H9 (cell line): ENCODE measurements around the gene KRTAP10-4. TPM values are rescaled to one million over a fixed set of nuclear protein-coding genes. Genes with fewer than 3 reads are reported as not detected.

Experiments
- DNase-seq: peaks from one replicate; pipeline ENCODE4 v3.0.0-alpha.2; 2017
- H2AFZ ChIP-seq: one replicate; pipeline ENCODE4 v1.6.1; 2013; ENCODE audit warnings: mild to moderate bottlenecking, low read length, control low read depth, moderate library complexity
- H2AK5ac ChIP-seq: 2 replicates; pipeline ENCODE4 v1.6.1; 2013; ENCODE audit warnings: low read length, control low read depth, mixed read lengths; ENCODE audit not compliant: insufficient read length
- H2BK120ac ChIP-seq: one replicate; pipeline ENCODE4 v1.6.1; 2013; ENCODE audit warnings: low read depth, mild to moderate bottlenecking, low read length, control low read depth, inconsistent platforms; ENCODE audit not compliant: poor library complexity, severe bottlenecking
- H2BK12ac ChIP-seq: 2 replicates; pipeline ENCODE4 v1.6.1; 2013; ENCODE audit warnings: low read length, control low read depth, mixed read lengths, low read depth; ENCODE audit not compliant: insufficient read length
- H2BK15ac ChIP-seq: 2 replicates; pipeline ENCODE4 v1.6.1; 2013; ENCODE audit warnings: low read depth, low read length, control low read depth
- H2BK20ac ChIP-seq: one replicate; pipeline ENCODE4 v1.6.1; 2013; ENCODE audit warnings: low read depth, mild to moderate bottlenecking, low read length, control low read depth, inconsistent platforms; ENCODE audit not compliant: poor library complexity, severe bottlenecking
- H2BK5ac ChIP-seq: 2 replicates; pipeline ENCODE4 v1.6.1; 2013; ENCODE audit warnings: low read length, control low read depth, mixed read lengths; ENCODE audit not compliant: insufficient read length
- H3K14ac ChIP-seq: 2 replicates; pipeline ENCODE4 v1.6.1; 2013; ENCODE audit warnings: low read length, control low read depth; ENCODE audit not compliant: insufficient read depth
- H3K18ac ChIP-seq: 2 replicates; pipeline ENCODE4 v1.6.1; 2013; ENCODE audit warnings: low read depth, mild to moderate bottlenecking, mixed read lengths, low read length, control low read depth; ENCODE audit not compliant: insufficient read length
- H3K23ac ChIP-seq: 2 replicates; pipeline ENCODE4 v1.6.1; 2013; ENCODE audit warnings: low read length, control low read depth, mixed read lengths, low read depth; ENCODE audit not compliant: insufficient read length
- H3K23me2 ChIP-seq: 2 replicates; pipeline ENCODE4 v1.6.1; 2013; ENCODE audit warnings: low read depth, mild to moderate bottlenecking, mixed read lengths, low read length, control low read depth; ENCODE audit not compliant: insufficient read length, poor library complexity, severe bottlenecking
- H3K27ac ChIP-seq: 2 replicates; pipeline ENCODE4 v1.5.1; 2013; ENCODE audit warnings: low read length, control low read depth, mixed read lengths, low read depth; ENCODE audit not compliant: insufficient read length
- H3K27me3 ChIP-seq: 2 replicates; pipeline ENCODE4 v1.6.1; 2013; ENCODE audit warnings: low read length, control low read depth, inconsistent platforms; ENCODE audit not compliant: insufficient read depth
- H3K4ac ChIP-seq: 2 replicates; pipeline ENCODE4 v1.6.1; 2013; ENCODE audit warnings: low read depth, mild to moderate bottlenecking, control low read depth, inconsistent platforms, low read length, moderate library complexity
- H3K4me1 ChIP-seq: 2 replicates; pipeline ENCODE4 v1.6.1; 2013; ENCODE audit warnings: low read length, control low read depth, inconsistent platforms; ENCODE audit not compliant: insufficient read depth
- H3K4me2 ChIP-seq: 2 replicates; pipeline ENCODE4 v1.6.1; 2013; ENCODE audit warnings: low read length, control low read depth, mixed read lengths; ENCODE audit not compliant: insufficient read length, insufficient read depth
- H3K56ac ChIP-seq: 2 replicates; pipeline ENCODE4 v1.6.1; 2013; ENCODE audit warnings: low read depth, mild to moderate bottlenecking, mixed read lengths, low read length, control low read depth; ENCODE audit not compliant: insufficient read length
- H3K79me1 ChIP-seq: 2 replicates; pipeline ENCODE4 v1.6.1; 2013; ENCODE audit warnings: low read depth, mild to moderate bottlenecking, moderate library complexity, low read length, control low read depth, inconsistent platforms; ENCODE audit not compliant: insufficient read depth, poor library complexity, severe bottlenecking
- H3K79me2 ChIP-seq: 2 replicates; pipeline ENCODE4 v1.6.1; 2013; ENCODE audit warnings: low read length, control low read depth, inconsistent platforms; ENCODE audit not compliant: insufficient read depth
- H3K9ac ChIP-seq: 2 replicates; pipeline ENCODE4 v1.6.1; 2013; ENCODE audit warnings: low read length, control low read depth, mixed read lengths; ENCODE audit not compliant: insufficient read length; ENCODE audit errors: extremely low read depth
- H3K9me3 ChIP-seq: one replicate; pipeline ENCODE4 v1.6.1; 2013; ENCODE audit warnings: low read depth, low read length, inconsistent platforms; ENCODE audit not compliant: control insufficient read depth
- H3T11ph ChIP-seq: one replicate; pipeline ENCODE4 v1.6.1; 2013; ENCODE audit warnings: mild to moderate bottlenecking, low read length, control low read depth, inconsistent platforms
- H4K20me1 ChIP-seq: one replicate; pipeline ENCODE4 v1.6.1; 2013; ENCODE audit not compliant: control insufficient read depth, insufficient read length, insufficient read depth
- H4K5ac ChIP-seq: 2 replicates; pipeline ENCODE4 v1.6.1; 2013; ENCODE audit warnings: low read depth, mild to moderate bottlenecking, mixed read lengths, low read length, control low read depth; ENCODE audit not compliant: insufficient read length
- H4K8ac ChIP-seq: replicated peaks from 2 replicates; pipeline ENCODE4 v1.6.1; 2013; ENCODE audit warnings: low read length, control low read depth, mixed read lengths, low read depth; ENCODE audit not compliant: insufficient read length
- H4K91ac ChIP-seq: 2 replicates; pipeline ENCODE4 v1.6.1; 2013; ENCODE audit warnings: low read depth, mild to moderate bottlenecking, moderate library complexity, mixed read lengths, low read length, control low read depth; ENCODE audit not compliant: insufficient read length
- H3K27ac Mint-ChIP-seq, 3 experiments: 2 replicates in 2 of 3; 3 replicates in 1 of 3; pipeline ENCODE4 v1.8.0; 2020 to 2021; ENCODE audit warnings: mixed read lengths in 3 of 3, mild to moderate bottlenecking in 1 of 3, moderate library complexity in 1 of 3
- H3K27me3 Mint-ChIP-seq: 2 replicates; pipeline ENCODE4 v1.8.0; 2021; ENCODE audit warnings: low read depth, mild to moderate bottlenecking, moderate library complexity, mixed read lengths
- H3K36me3 Mint-ChIP-seq, 3 experiments: 2 replicates in 2 of 3; 3 replicates in 1 of 3; pipeline ENCODE4 v1.8.0; 2020 to 2021; ENCODE audit warnings: low read depth in 3 of 3, mixed read lengths in 3 of 3; ENCODE audit not compliant: insufficient read depth in 1 of 3
- H3K4me1 Mint-ChIP-seq, 2 experiments: 2 replicates each; pipeline ENCODE4 v1.8.0; 2020; ENCODE audit warnings: mixed read lengths in 2 of 2
- H3K4me3 Mint-ChIP-seq, 2 experiments: 2 replicates in 1 of 2; 3 replicates in 1 of 2; pipeline ENCODE4 v1.8.0; 2020 to 2021; ENCODE audit warnings: mild to moderate bottlenecking in 2 of 2, mixed read lengths in 2 of 2, moderate library complexity in 1 of 2
- H3K9me3 Mint-ChIP-seq, 2 experiments: 2 replicates in 1 of 2; 3 replicates in 1 of 2; pipeline ENCODE4 v1.8.0; 2020; ENCODE audit warnings: mild to moderate bottlenecking in 2 of 2, mixed read lengths in 2 of 2, moderate library complexity in 1 of 2
- WGBS: extraction: QIAGEN DNeasy Blood & Tissue Kit; methylation state at CpG from one replicate; pipeline ENCODE4 v1.1.7; 2013; ENCODE audit warnings: missing lambda C conversion rate, low lambda C conversion rate, mixed read lengths; ENCODE audit not compliant: insufficient read length; ENCODE audit errors: extremely low coverage; 5-methylcytosine and 5-hydroxymethylcytosine counted together
- total RNA-seq: library from RNA; stranded (reverse); gene quantifications from 2 replicates; pipeline ENCODE4 v1.2.1, GENCODE V29; 2021
- TF ChIP-seq, protein P1 (sequence below): fragments of 200-600 bp; sonication (generic); conservative IDR thresholded peaks from 3 replicates; pipeline ENCODE4 v1.8.0; 2021; ENCODE audit warnings: antibody characterized with exemption, mild to moderate bottlenecking

Gene KRTAP10-4
- total RNA-seq, 1 experiment from 2014 or later = not detected

DNA sequence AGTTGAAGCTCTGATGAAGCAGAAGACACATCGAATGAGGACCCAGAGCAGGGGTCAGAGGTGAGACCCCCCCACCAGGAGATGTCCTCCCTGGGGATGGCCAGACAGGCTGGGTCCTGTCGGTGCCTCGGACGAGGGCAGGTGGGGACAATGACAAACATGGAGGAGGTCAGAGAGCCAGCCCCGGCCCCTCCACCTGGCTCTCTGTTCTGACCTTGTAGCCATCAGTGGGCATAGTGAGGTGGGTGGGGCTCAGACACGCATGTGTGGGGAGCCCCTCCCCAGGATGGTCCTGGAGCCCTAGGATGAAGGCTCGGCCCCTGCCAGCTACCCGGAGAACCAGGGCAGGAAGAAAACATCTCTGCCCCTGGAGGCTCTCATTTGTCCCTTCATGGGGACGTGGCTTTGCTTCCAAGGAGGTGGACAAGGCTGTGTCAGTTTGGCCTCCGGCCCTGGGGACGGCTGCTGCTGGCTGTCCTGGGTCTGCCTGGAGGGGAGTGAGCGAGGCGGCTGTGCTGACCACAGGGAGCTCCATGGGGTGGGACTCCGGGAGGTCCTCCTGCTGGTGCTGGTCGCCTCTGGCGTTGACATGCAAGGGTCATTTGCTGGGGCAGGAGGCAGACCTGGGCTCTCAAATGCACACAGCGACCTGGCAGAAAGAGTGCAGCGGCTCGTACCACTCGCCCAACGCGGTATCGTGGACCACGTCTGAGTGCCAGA, 16.2 kb downstream of the KRTAP10-4 start:
- Histone ChIP-seq H3K56ac (no peak overlapping the region), H4K91ac (no peak overlapping the region), H2AK5ac (no peak overlapping the region), H3K79me1 (no peaks in the 10 kb centered on the region), H3K27ac (no peak overlapping the region), H3T11ph (no peak overlapping the region), H2BK15ac (no peak overlapping the region), H2AFZ (no peak overlapping the region), H4K20me1 (no peaks in the 10 kb centered on the region), H3K79me2 (no peaks in the 10 kb centered on the region), H2BK120ac (no peak overlapping the region), H2BK5ac (no peak overlapping the region), H3K27me3 (no peaks in the 10 kb centered on the region), H3K9ac (no peak overlapping the region), H4K8ac (no peak overlapping the region), H3K9me3 (no peaks in the 10 kb centered on the region), H3K4ac (no peak overlapping the region), H2BK12ac (no peak overlapping the region), H3K4me1 (no peaks in the 10 kb centered on the region; the same call in 1 of the 2 replicates), H3K18ac (no peak overlapping the region), H3K23me2 (no peaks in the 10 kb centered on the region), H4K5ac (no peak overlapping the region), H2BK20ac (no peak overlapping the region), H3K23ac (no peak overlapping the region), H3K4me2 (no peak overlapping the region), H3K14ac (peak overlapping the region; percentile 33; the same call in 1 of the 2 replicates)
- Mint-ChIP-seq H3K4me3 (no peak overlapping the region), H3K9me3 (peaks cover 0 to 3% of the 10 kb centered on the region in 2 experiments; a peak in 2 of 5 replicates), H3K36me3 (no peaks in the 10 kb centered on the region), H3K4me1 (peaks cover 27 to 31% of the 10 kb centered on the region in 2 experiments), H3K27ac (no peak overlapping the region; a peak in 1 of 7 replicates), H3K27me3 (peaks cover 7% of the 10 kb centered on the region; the same call in 1 of the 2 replicates)
- no CpG with 5 or more reads among the region's 24 CpGs for WGBS
- TF ChIP-seq, protein P1, sequence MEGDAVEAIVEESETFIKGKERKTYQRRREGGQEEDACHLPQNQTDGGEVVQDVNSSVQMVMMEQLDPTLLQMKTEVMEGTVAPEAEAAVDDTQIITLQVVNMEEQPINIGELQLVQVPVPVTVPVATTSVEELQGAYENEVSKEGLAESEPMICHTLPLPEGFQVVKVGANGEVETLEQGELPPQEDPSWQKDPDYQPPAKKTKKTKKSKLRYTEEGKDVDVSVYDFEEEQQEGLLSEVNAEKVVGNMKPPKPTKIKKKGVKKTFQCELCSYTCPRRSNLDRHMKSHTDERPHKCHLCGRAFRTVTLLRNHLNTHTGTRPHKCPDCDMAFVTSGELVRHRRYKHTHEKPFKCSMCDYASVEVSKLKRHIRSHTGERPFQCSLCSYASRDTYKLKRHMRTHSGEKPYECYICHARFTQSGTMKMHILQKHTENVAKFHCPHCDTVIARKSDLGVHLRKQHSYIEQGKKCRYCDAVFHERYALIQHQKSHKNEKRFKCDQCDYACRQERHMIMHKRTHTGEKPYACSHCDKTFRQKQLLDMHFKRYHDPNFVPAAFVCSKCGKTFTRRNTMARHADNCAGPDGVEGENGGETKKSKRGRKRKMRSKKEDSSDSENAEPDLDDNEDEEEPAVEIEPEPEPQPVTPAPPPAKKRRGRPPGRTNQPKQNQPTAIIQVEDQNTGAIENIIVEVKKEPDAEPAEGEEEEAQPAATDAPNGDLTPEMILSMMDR = no peak
- no peak for DNase-seq
